Stimulated activated CD8-positive, alpha-beta memory T cell treated with anti-CD3 and anti-CD28 coated beads, Interleukin-7, amount 100 ng/mL, for 24 hours (primary cell): ENCODE data around the gene HDHD3.

Source experiments
- DNase-seq: peaks from one replicate; pipeline ENCODE4 v3.0.0-alpha.2; 2020; ENCODE audit warnings: low read depth

The HDHD3 gene

GRCh38 chr9:113328045-113328782 lies 48.6 kb downstream of the HDHD3 start:
- no peak for DNase-seq

- no peak for DNase-seq
Observed at GRCh38 chr9:113326230-113326629, 50.6 kb downstream of the HDHD3 start.
